BLaER1 treated with 17β-estradiol and CSF1 and Interleukin-3, amounts not matched to agents 10 nM and 100 nM (cell line): ENCODE data around the gene DIABLO.

Experiments
- H3K27ac ChIP-seq, 11 experiments: shearing (Covaris generic); formaldehyde crosslinking; 2 replicates each; pipeline ENCODE4 v1.8.1; 2022
- H3K27me3 ChIP-seq, 11 experiments: shearing (Covaris generic); formaldehyde crosslinking; 2 replicates each; pipeline ENCODE4 v1.8.1; 2022
- H3K36me3 ChIP-seq, 11 experiments: shearing (Covaris generic); formaldehyde crosslinking; 2 replicates each; pipeline ENCODE4 v1.8.1; 2022
- H3K4me1 ChIP-seq, 10 experiments: shearing (Covaris generic); formaldehyde crosslinking; 2 replicates each; pipeline ENCODE4 v1.8.1; 2022
- H3K4me2 ChIP-seq, 11 experiments: shearing (Covaris generic); formaldehyde crosslinking; 2 replicates each; pipeline ENCODE4 v1.8.1; 2022
- H3K4me3 ChIP-seq, 10 experiments: shearing (Covaris generic); formaldehyde crosslinking; 2 replicates each; pipeline ENCODE4 v1.8.1; 2022
- H3K9ac ChIP-seq, 11 experiments: shearing (Covaris generic); formaldehyde crosslinking; 2 replicates each; pipeline ENCODE4 v1.8.1; 2022
- H3K9me3 ChIP-seq, 11 experiments: shearing (Covaris generic); formaldehyde crosslinking; replicated peaks in 1 of 11; 2 replicates each; pipeline ENCODE4 v1.8.1; 2022
- H4K20me1 ChIP-seq, 11 experiments: shearing (Covaris generic); formaldehyde crosslinking; 2 replicates each; pipeline ENCODE4 v1.8.1; 2022
- Cebpa-rat ChIP-seq, 11 experiments: shearing (Covaris generic); IDR thresholded peaks; 2 replicates each; pipeline ENCODE4 v1.8.1; 2022

The DIABLO gene

DNA sequence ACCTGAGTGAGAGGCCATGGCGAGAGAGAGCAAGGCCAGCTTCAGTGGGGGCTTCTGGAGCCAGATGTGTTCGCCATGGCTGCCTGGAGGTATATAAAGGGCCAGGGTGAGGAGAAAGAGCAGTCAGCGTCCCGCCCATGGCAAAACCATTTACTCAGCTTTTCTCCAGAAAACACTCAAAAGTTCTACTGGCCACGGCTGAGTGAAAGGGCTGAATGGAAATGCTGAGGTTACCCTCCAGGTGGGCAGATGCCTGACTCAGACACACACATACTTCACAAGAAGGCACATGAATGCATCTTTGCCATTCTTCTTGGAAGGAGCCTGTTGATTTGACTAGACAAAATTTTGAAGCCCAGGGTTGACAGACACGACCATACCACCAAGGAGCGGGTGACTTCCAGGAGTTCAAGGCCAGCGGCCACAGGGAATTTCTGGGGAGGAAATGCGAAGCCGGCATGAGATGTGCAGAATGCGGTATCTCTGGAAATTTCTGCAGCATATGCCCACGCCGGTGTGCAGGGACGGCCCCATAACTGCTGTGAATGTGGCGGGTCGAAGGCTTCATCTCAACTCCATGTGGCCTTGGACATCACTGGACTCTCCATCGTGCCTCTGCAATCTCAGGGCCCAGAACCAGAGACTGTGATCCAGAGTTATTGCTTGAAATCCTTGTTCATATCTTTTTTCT lies 51.6 kb downstream of the DIABLO start, which contains the start of gene IL31:
Gene IL31, minus strand, starts transcription at position 67 of the 691 bp plus-strand sequence. Its CDS starts 49 bp downstream, at position 18.
- peaks cover 0 to 9% (median 1%) of the 10 kb centered on the region in 10 experiments; a peak in 9 of 20 replicates for H3K4me1 ChIP-seq
- no peaks in the 10 kb centered on the region for H3K36me3 ChIP-seq
- no peak within 1 kb of the TSS for H3K4me3 ChIP-seq
- H3K27ac ChIP-seq = no peak within 1 kb of the TSS
- H3K27me3 ChIP-seq = no peaks in the 10 kb centered on the region
- H3K9me3 ChIP-seq = no peaks in the 10 kb centered on the region
- no peak within 1 kb of the TSS for H3K4me2 ChIP-seq
- no peak for TF ChIP-seq Cebpa-rat (IDR thresholded peaks at IDR 0.05)
- H3K9ac ChIP-seq = no peak within 1 kb of the TSS
- H4K20me1 ChIP-seq = no peaks in the 10 kb centered on the region

DNA sequence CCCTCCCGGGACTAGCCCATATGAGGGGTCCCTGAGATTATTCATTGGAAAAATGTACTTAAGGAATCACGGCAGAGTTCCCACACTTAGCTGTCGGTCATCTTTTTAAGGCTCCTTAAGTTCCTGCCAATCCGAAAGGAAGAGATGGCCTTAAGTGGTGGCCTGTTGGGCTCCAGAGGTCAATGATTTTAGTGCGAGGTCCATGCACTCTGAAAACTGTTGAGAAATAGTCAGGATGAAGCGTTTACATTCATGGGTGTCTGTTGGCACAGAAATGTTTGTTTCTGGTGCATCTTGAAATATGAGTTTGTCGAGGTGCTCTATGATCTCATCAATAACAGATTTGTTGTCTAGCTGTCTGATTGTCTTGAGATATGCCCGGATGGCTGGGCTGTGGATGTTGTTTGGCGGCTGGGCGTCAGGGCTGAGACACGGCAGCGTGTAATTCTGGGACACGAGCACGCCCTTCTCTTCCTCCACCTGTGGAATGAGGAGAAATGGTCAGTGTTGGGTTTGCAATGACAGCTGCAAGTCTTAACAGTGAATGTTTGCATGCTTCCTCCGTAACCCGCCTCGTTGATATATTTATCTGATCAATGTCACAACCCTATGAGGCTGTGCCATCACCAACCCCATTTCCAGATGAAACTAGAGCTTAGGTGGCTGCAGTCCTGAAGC lies 53.5 kb downstream of the DIABLO start:
- no peak for TF ChIP-seq Cebpa-rat (IDR thresholded peaks at IDR 0.05)
- Histone ChIP-seq H3K4me2 (no peak overlapping the region), H3K4me3 (no peak overlapping the region), H3K27me3 (no peaks in the 10 kb centered on the region), H3K9me3 (no peaks in the 10 kb centered on the region), H3K9ac (no peak overlapping the region), H3K4me1 (no peaks in the 10 kb centered on the region; a peak in 2 of 20 replicates), H3K27ac (no peak overlapping the region), H4K20me1 (no peaks in the 10 kb centered on the region), H3K36me3 (no peaks in the 10 kb centered on the region)

- Histone ChIP-seq H3K9me3 (no peaks in the 10 kb centered on the region), H3K9ac (no peak overlapping the region), H3K4me3 (no peak overlapping the region), H3K27ac (no peak overlapping the region), H3K4me1 (no peaks in the 10 kb centered on the region; a peak in 1 of 20 replicates), H3K36me3 (no peaks in the 10 kb centered on the region), H3K27me3 (no peaks in the 10 kb centered on the region), H4K20me1 (no peaks in the 10 kb centered on the region), H3K4me2 (no peak overlapping the region)
- no peak for TF ChIP-seq Cebpa-rat (IDR thresholded peaks at IDR 0.05)
Measured at GRCh38 chr12:122171399-122171798, 54.5 kb downstream of the DIABLO start.

- Histone ChIP-seq H3K27ac (no peak overlapping the region), H3K4me3 (no peak overlapping the region), H3K27me3 (no peaks in the 10 kb centered on the region), H3K4me2 (no peak overlapping the region), H3K9me3 (no peaks in the 10 kb centered on the region), H4K20me1 (no peaks in the 10 kb centered on the region), H3K9ac (no peak overlapping the region), H3K4me1 (no peaks in the 10 kb centered on the region), H3K36me3 (no peaks in the 10 kb centered on the region)
- TF ChIP-seq Cebpa-rat (IDR thresholded peaks at IDR 0.05) = no peak
Measured at GRCh38 chr12:122168492-122168891, 57.4 kb downstream of the DIABLO start.

DNA sequence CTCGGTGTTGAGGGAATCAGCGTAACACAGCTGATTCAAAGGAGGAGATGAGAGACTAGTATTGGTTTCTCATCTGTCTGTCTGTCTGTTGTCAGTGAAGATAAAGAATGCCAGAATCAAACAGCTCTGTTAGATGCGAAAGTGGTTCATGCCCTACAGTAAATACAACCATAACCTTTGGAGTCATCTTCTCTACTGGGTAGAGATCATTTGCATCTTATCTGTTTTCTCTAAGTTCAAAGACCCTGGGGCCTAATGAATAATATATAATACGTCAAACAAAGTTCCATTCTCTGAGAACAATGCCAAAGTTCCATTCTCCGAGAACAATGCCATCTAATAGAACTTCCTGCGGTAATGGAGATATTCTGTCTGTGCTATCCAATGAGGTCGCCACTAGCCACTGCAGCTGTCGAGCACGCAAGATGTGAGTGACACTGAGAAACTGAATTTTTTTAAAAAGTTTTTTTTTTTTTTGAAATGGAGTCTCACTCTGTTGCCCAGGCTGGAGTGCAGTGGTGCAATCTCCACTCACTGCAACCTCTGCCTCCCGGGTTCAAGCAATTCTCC lies 58.4 kb downstream of the DIABLO start:
- Histone ChIP-seq H3K27ac (no peak overlapping the region), H3K4me3 (no peak overlapping the region), H3K4me2 (no peak overlapping the region), H4K20me1 (no peaks in the 10 kb centered on the region), H3K4me1 (no peaks in the 10 kb centered on the region), H3K9me3 (no peaks in the 10 kb centered on the region), H3K9ac (no peak overlapping the region), H3K27me3 (no peaks in the 10 kb centered on the region), H3K36me3 (no peaks in the 10 kb centered on the region)
- TF ChIP-seq Cebpa-rat (IDR thresholded peaks at IDR 0.05) = no peak

DNA sequence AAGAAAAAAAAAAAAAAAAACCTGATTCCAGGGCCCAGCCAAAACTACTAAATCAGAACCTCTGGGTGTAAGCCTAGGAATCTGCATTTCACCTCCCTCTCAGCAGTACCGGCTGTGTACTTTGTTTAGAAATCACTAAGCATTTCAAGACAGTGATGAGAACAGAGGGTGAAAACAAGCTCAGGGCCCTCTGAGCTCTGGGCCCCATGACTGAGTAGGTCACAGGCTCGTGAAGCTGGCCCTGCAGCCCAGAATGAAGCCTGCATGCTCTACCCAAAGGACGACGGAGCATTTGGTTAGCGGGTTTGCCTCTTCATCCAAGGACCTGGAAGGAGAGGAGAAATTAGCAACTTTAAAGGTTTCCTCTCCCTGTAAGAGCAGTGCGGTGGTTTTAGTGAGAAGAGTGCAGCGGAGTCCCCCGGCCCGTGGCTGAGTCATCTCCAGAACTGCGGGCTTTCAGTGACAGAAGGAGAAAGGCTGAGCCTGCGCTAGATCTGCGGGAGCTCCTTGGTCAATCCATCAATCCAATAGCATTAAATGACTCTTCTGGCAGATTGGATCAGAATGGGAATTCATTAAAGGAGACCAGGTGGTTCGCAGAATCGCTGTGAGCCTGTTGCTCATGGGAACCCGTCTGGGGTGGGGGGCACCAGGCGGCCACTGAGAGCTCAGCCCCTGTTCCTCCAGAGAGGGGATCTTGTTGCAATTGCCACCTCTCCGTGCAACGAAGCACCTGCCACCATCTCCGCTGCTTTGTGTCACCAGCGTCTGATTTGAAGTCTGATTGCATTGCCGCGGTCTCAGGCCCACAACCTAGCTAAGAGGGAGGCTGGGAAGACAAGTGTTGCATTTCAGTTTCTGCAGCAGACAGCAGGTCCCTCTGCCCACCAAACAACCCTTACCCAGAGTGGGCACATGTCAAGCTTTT lies 59.2 kb downstream of the DIABLO start:
- Histone ChIP-seq H4K20me1 (no peaks in the 10 kb centered on the region), H3K9me3 (no peaks in the 10 kb centered on the region), H3K4me3 (no peak overlapping the region), H3K36me3 (no peaks in the 10 kb centered on the region), H3K4me1 (peaks cover 0 to 6% (median 5%) of the 10 kb centered on the region in 10 experiments; a peak in 10 of 20 replicates), H3K4me2 (no peak overlapping the region), H3K27ac (no peak overlapping the region), H3K27me3 (no peaks in the 10 kb centered on the region), H3K9ac (no peak overlapping the region)
- no peak for TF ChIP-seq Cebpa-rat (IDR thresholded peaks at IDR 0.05)

- Histone ChIP-seq H3K27me3 (no peaks in the 10 kb centered on the region), H3K9me3 (no peaks in the 10 kb centered on the region), H3K36me3 (no peaks in the 10 kb centered on the region), H3K9ac (no peak overlapping the region), H3K4me2 (no peak overlapping the region), H4K20me1 (no peaks in the 10 kb centered on the region), H3K4me3 (no peak overlapping the region), H3K4me1 (peaks cover 0 to 20% (median 17%) of the 10 kb centered on the region in 10 experiments; a peak in 13 of 20 replicates), H3K27ac (no peak overlapping the region)
- TF ChIP-seq Cebpa-rat (IDR thresholded peaks at IDR 0.05) = no peak
Measured at GRCh38 chr12:122162976-122163375, 62.9 kb downstream of the DIABLO start.

DNA sequence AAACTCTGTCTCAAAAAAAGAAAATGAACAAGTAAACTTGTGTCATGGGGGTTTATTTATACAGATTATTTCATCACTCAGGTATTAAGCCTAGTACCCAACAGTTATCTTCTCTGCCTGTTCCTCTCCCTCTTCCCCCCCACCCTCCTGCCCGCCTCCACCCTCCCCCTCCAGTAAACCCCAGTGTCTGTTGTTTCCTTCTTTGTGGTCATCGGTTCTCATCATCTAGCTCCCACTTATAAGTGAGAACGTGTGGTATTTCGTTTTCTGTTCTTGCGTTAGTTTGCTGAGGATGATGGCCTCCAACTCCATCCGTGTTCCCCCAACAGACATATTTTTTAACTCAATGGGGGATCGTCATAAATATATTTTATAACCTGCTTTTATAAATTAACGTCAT lies 64.2 kb downstream of the DIABLO start:
- peaks cover 0 to 6% (median 0%) of the 10 kb centered on the region in 11 experiments; a peak in 3 of 22 replicates for H3K36me3 ChIP-seq
- no peak for TF ChIP-seq Cebpa-rat (IDR thresholded peaks at IDR 0.05)
- H3K4me3 ChIP-seq = no peak overlapping the region
- H4K20me1 ChIP-seq = no peaks in the 10 kb centered on the region
- H3K9me3 ChIP-seq = no peaks in the 10 kb centered on the region
- 0 out of 22 replicates have a peak overlapping the region, but pooled peaks of 1 of the 11 experiments have one; percentile 3 for H3K9ac ChIP-seq
- H3K4me1 ChIP-seq = peaks cover 0 to 24% (median 19%) of the 10 kb centered on the region in 10 experiments; a peak in 13 of 20 replicates
- no peak overlapping the region for H3K27ac ChIP-seq
- H3K27me3 ChIP-seq = no peaks in the 10 kb centered on the region
- H3K4me2 ChIP-seq = peak overlapping the region in 8 of 11 experiments; percentile 3 to 31 (median 19); a peak in 7 of 22 replicates
